Glutamatergic neuron (in vitro differentiated cells): ENCODE results near the gene RBBP8NL. TPM values are rescaled to one million over a fixed set of nuclear protein-coding genes. Genes with fewer than 3 reads are reported as not detected.
A peak's percentile ranks its signal among the peaks of the same experiment; 100 is the strongest.

ENCODE experiments used
- DNase-seq: peaks from one replicate; pipeline ENCODE4 v3.0.0; 2022
- H3K27ac Mint-ChIP-seq: one replicate; pipeline ENCODE4 v1.8.0; 2020; ENCODE audit warnings: mild to moderate bottlenecking, mixed read lengths, inconsistent platforms; ENCODE audit not compliant: unreplicated experiment
- H3K27me3 Mint-ChIP-seq: one replicate; pipeline ENCODE4 v1.8.0; 2020; ENCODE audit warnings: mild to moderate bottlenecking, moderate library complexity, mixed read lengths, inconsistent platforms; ENCODE audit not compliant: unreplicated experiment
- H3K36me3 Mint-ChIP-seq: one replicate; pipeline ENCODE4 v1.8.0; 2020; ENCODE audit warnings: mild to moderate bottlenecking, mixed read lengths, inconsistent platforms; ENCODE audit not compliant: unreplicated experiment
- H3K4me1 Mint-ChIP-seq: one replicate; pipeline ENCODE4 v1.8.0; 2020; ENCODE audit warnings: mild to moderate bottlenecking, low read depth, mixed read lengths, inconsistent platforms; ENCODE audit not compliant: unreplicated experiment
- H3K4me3 Mint-ChIP-seq: one replicate; pipeline ENCODE4 v1.8.0; 2020; ENCODE audit warnings: mild to moderate bottlenecking, mixed read lengths, inconsistent platforms; ENCODE audit not compliant: unreplicated experiment
- H3K9me3 Mint-ChIP-seq: one replicate; pipeline ENCODE4 v1.8.0; 2020; ENCODE audit warnings: mild to moderate bottlenecking, moderate library complexity, mixed read lengths, inconsistent platforms; ENCODE audit not compliant: unreplicated experiment
- total RNA-seq: library from RNA; stranded (reverse); fragmentation: NEBNext Ultra II Directional; extraction: Animal tissue kit (Norgen Biotek cat#: 25700); gene quantifications from one replicate; pipeline ENCODE4 v1.2.1, GENCODE V29; 2021; ENCODE audit not compliant: unreplicated experiment
- TF ChIP-seq, protein P1 (sequence below): fragments of 200-600 bp; sonication (generic); IDR thresholded peaks from one replicate; pipeline ENCODE4 v1.5.0; 2021; ENCODE audit not compliant: partially characterized antibody, unreplicated experiment

RBBP8NL gene
- total RNA-seq, 1 donor from 2014 or later = not detected

DNA sequence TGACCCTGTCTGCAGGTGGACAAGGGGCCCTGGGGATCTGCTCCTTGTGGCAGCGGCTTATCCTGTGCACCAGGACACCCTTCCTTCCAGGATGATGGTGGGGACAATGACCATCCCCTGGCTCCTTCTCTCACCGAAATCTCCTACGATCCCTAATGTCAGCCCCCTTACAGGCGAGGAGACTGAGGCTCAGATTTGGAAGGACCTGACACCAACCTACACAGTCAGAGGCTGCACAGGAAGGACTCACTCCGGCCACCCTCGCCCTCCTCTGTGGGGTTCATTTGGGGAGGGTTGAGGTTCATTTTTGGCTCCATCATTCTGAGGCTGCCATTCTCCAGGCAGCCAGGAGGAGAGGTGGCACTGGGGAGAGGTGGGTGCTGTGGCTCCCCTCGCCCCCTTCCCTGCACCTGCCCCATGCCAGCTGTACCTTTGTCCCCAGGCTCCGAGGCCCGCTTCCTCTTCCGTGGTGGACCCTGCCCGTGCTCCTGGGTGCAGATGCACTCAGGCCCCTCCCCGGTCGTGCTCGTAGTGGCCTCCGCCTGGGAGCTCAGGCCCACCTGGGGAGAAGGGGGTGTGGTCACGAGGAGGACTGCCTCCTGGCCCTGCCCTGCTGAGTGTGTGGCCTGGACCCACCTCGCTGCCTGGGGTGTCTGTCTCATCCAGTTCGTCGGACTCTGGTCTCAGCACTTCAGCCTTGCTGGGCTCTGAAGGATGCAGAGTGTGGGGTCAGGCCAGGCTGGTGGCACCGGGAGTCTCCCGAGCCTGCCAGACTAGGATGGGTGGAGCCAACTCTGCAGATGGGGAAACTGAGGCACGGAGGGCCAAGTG is 14.9 kb downstream of the RBBP8NL start:
- H3K4me3 Mint-ChIP-seq = no peak overlapping the region
- no peak for DNase-seq
- H3K36me3 Mint-ChIP-seq = no peaks in the 10 kb centered on the region
- H3K27ac Mint-ChIP-seq = no peak overlapping the region
- H3K27me3 Mint-ChIP-seq = peaks cover 2% of the 10 kb centered on the region
- TF ChIP-seq, protein P1, sequence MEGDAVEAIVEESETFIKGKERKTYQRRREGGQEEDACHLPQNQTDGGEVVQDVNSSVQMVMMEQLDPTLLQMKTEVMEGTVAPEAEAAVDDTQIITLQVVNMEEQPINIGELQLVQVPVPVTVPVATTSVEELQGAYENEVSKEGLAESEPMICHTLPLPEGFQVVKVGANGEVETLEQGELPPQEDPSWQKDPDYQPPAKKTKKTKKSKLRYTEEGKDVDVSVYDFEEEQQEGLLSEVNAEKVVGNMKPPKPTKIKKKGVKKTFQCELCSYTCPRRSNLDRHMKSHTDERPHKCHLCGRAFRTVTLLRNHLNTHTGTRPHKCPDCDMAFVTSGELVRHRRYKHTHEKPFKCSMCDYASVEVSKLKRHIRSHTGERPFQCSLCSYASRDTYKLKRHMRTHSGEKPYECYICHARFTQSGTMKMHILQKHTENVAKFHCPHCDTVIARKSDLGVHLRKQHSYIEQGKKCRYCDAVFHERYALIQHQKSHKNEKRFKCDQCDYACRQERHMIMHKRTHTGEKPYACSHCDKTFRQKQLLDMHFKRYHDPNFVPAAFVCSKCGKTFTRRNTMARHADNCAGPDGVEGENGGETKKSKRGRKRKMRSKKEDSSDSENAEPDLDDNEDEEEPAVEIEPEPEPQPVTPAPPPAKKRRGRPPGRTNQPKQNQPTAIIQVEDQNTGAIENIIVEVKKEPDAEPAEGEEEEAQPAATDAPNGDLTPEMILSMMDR = no peak
- no peaks in the 10 kb centered on the region for H3K9me3 Mint-ChIP-seq
- H3K4me1 Mint-ChIP-seq = peaks cover 3% of the 10 kb centered on the region

DNA sequence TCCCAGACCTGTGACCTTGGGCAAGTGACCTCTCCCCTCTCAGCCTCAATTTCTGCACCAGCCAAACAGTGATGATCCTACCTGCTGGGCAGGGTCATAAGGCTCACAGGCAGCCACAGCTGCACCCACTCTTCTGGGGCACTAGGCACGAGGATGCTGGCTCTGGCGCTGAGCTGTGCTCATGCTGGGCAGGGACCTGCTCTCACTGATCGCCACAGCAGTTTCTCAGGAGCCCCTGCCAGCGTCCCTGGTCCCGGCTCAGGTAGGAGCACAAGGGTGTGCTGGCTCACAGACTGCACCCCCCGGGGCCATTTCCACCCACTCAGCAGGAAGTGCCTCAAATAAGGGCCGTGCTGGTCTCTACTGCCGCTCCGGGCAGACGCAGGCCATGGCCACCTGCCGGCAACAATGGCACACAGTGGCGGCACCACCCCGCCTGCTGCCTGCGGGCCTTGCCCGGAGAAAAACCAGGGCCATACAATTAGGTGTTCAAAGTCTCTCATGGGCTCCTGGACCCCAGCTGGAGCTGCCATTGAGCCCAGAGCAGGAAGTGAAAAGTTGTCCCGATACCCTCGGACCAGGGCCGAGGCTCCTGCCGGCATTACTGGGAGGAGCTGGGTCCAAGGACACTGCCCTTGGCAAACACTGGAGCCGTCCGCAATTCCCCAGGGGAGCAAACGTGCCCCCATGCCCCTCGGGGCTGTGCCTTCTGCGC is 15.7 kb downstream of the RBBP8NL start:
- Mint-ChIP-seq H3K9me3 (no peaks in the 10 kb centered on the region), H3K4me3 (no peak overlapping the region), H3K36me3 (no peaks in the 10 kb centered on the region), H3K27me3 (peaks cover 2% of the 10 kb centered on the region), H3K4me1 (peaks cover 3% of the 10 kb centered on the region), H3K27ac (no peak overlapping the region)
- no peak for DNase-seq
- TF ChIP-seq, protein P1 = no peak

DNA sequence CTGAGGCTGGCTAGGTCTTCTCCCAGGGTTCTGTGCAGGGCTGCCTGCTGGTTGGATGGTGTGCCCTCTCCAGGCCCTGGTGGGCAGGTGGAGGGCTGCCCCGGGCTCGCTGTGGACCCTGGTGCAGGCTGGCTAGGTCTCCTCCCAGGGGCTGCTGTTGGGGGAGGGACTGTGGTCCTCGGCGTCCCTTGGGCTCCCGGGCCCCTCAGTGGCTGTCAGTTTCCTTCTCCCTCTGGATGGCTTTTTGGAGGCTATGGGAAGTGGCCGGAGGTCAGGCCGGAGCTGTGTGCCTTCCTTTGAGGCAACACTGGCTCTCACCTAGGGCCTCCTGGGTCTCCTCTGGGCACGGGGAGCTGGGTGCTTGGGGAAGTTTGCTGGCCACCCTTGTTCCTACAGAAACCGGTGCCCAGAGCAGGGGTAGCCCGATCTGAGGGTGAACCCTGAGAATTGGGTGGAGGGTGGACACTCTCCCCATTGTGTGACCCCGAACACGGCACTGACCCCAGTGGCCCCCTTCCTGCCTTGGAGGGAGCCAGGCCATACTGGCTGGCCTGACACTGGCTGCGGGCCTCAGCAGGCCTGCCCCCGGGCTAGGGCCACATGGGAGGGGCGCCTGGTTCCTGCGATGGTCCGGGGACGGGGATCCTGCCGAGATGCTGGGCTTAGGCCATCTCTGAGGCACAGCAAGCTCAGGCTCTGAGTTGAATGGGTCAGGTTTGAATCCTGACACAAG is 16.4 kb downstream of the RBBP8NL start:
- Mint-ChIP-seq H3K4me1 (peaks cover 3% of the 10 kb centered on the region), H3K4me3 (no peak overlapping the region)
- TF ChIP-seq, protein P1 = no peak

DNA sequence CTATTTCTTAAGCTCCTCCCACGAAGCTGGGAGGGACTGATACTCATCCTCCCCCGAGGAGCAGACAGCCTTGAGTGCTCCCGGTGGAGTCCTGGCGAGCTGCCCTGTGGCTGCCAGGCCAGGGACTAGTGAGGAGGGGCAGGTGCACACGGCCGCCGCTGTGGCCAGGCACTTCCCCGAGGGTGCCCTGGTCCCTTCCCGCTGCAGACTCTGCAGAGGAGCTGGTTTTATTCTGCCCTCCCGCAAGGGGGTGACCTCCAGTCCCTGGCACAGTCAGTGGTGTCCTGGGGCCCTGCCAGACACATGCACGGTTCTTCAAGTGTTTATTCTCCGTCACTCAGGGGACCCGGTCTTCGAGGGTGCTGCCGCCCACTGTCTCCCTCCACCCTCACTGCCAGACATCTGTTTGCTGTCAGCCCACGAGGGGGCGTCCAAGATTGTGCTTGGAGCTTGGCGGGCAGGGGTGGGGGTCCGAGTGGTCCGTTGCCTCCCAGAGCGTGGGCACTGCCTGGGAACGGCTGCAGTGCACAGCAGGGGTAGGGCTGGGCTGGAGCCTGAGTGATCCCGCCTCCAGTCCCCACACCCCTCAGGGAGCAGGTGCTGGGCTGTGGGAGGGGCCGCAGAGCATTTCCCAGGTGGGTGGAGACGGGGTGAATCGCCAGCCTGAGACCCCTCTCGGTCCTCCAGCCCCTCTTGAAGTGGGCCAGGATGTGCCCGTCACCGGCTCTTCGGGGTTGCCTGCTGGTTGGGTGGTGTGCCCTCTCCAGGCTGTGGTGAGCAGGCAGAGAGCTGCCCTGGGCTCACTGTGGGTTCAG is 17.2 kb downstream of the RBBP8NL start:
- peaks cover 5% of the 10 kb centered on the region for H3K27me3 Mint-ChIP-seq
- H3K27ac Mint-ChIP-seq = no peak overlapping the region
- no peaks in the 10 kb centered on the region for H3K36me3 Mint-ChIP-seq
- peaks cover 6% of the 10 kb centered on the region for H3K4me1 Mint-ChIP-seq
- no peak overlapping the region for H3K4me3 Mint-ChIP-seq
- TF ChIP-seq, protein P1 = peak; percentile 45
- no peaks in the 10 kb centered on the region for H3K9me3 Mint-ChIP-seq
- DNase-seq = peak; percentile 69

More for the DNA sequence above, 16.4 kb downstream of the RBBP8NL start:
- H3K9me3 Mint-ChIP-seq = no peaks in the 10 kb centered on the region
- no peak for DNase-seq
- H3K27me3 Mint-ChIP-seq = peaks cover 2% of the 10 kb centered on the region
- H3K36me3 Mint-ChIP-seq = no peaks in the 10 kb centered on the region
- H3K27ac Mint-ChIP-seq = no peak overlapping the region
